ENCODE data around the gene INHBE. TPM values are rescaled to one million over a fixed set of nuclear protein-coding genes. Genes with fewer than 3 reads are reported as not detected.

INHBE gene
- total and polyA plus RNA-seq, 7 experiments from 2014 or later, result 0.12 TPM; not detected in 6

- Mint-ChIP-seq H3K4me3 (no peak overlapping the region), H3K27ac (no peak overlapping the region), H3K9me3 (peaks cover 0 to 9% (median 4%) of the 10 kb centered on the region in 11 donors)
Measured at GRCh38 chr12:57446292-57446960, 8.7 kb upstream of the INHBE start.

GRCh38 chr12:57448669-57449068 is 6.4 kb upstream of the INHBE start:
- H3K27me3 Mint-ChIP-seq, result peaks cover 0 to 7% (median 0%) of the 10 kb centered on the region in 5 donors
- H3K9me3 Mint-ChIP-seq, result no peaks in the 10 kb centered on the region
- Histone ChIP-seq H3K4me3 (ENCODE audit: low read length) (no peak overlapping the region), H3K4me1 (ENCODE audit: control insufficient read depth in 2 of 2, insufficient read depth in 2 of 2, low read length in 2 of 2) (no peaks in the 10 kb centered on the region), H3K27ac (ENCODE audit: low read depth, low read length) (no peak overlapping the region), H3K36me3 (ENCODE audit: control insufficient read depth in 2 of 3, insufficient read depth in 3 of 3, low read length in 3 of 3) (no peaks in the 10 kb centered on the region), H3K27me3 (ENCODE audit: control insufficient read depth in 2 of 2, insufficient read depth in 2 of 2, low read length in 2 of 2) (no peaks in the 10 kb centered on the region), H3K9me3 (ENCODE audit: control insufficient read depth in 2 of 3, low read length in 3 of 3) (no peaks in the 10 kb centered on the region)
- ChIA-PET CTCF (interaction anchor here (1.0 kb wide), 1 partner anchor 183 kb away, joined by 3 read pairs; no protein-coding TSS in a partner anchor), POLR2A (interaction anchor here (0.6 kb wide), 1 partner anchor 1195 kb away, joined by 3 read pairs; no protein-coding TSS in a partner anchor)
- no peaks in the 10 kb centered on the region for H3K36me3 Mint-ChIP-seq
- H3K4me1 Mint-ChIP-seq, result peaks cover 0 to 8% (median 0%) of the 10 kb centered on the region in 7 donors
- ATAC-seq (no peak), DNase-seq (no peak)
- intact Hi-C loops (cut with micrococcal nuclease), result no loop called here
- H3K27ac Mint-ChIP-seq, result no peak overlapping the region
- no peak overlapping the region for H3K4me3 Mint-ChIP-seq

More at GRCh38 chr12:57446292-57446960, 8.7 kb upstream of the INHBE start:
- Histone ChIP-seq H3K9me3 (ENCODE audit: control insufficient read depth in 2 of 3, low read length in 3 of 3) (no peaks in the 10 kb centered on the region), H3K36me3 (ENCODE audit: control insufficient read depth in 2 of 3, insufficient read depth in 3 of 3, low read length in 3 of 3) (no peaks in the 10 kb centered on the region), H3K27ac (ENCODE audit: low read depth, low read length) (no peak overlapping the region), H3K4me3 (ENCODE audit: low read length) (no peak overlapping the region), H3K27me3 (ENCODE audit: control insufficient read depth in 2 of 2, insufficient read depth in 2 of 2, low read length in 2 of 2) (no peaks in the 10 kb centered on the region), H3K4me1 (ENCODE audit: control insufficient read depth in 2 of 2, insufficient read depth in 2 of 2, low read length in 2 of 2) (no peaks in the 10 kb centered on the region)
- DNase-seq, result no peak
- intact Hi-C loops (cut with micrococcal nuclease), result no loop called here
- ChIA-PET POLR2A (interaction anchor here (1.1 kb wide), 1 partner anchor 126 kb away, joined by 4 read pairs; no protein-coding TSS in a partner anchor), CTCF (interaction anchor here (0.6 to 0.7 kb wide), 2 partner anchors 10 to 176 kb away, joined by 3 read pairs; no protein-coding TSS in a partner anchor)
- ATAC-seq, result no peak
- Mint-ChIP-seq H3K27me3 (peaks cover 0 to 4% (median 3%) of the 10 kb centered on the region in 5 donors), H3K4me1 (peaks cover 0 to 5% (median 0%) of the 10 kb centered on the region in 7 donors), H3K36me3 (peaks cover 4 to 8% (median 5%) of the 10 kb centered on the region in 5 donors)

- no peak overlapping the region for H3K4me3 ChIP-seq (ENCODE audit: low read length)
- H3K27ac ChIP-seq (ENCODE audit: low read depth, low read length), result no peak overlapping the region
- no peaks in the 10 kb centered on the region for H3K9me3 Mint-ChIP-seq
- intact Hi-C loops (cut with micrococcal nuclease), result no loop called here
- H3K9me3 ChIP-seq (ENCODE audit: control insufficient read depth in 2 of 3, low read length in 3 of 3), result no peaks in the 10 kb centered on the region
- no peaks in the 10 kb centered on the region for H3K4me1 ChIP-seq (ENCODE audit: control insufficient read depth in 2 of 2, insufficient read depth in 2 of 2, low read length in 2 of 2)
- H3K4me3 Mint-ChIP-seq, result no peak overlapping the region
- ATAC-seq, result no peak
- no peak overlapping the region for H3K27ac Mint-ChIP-seq
- no peaks in the 10 kb centered on the region for H3K36me3 ChIP-seq (ENCODE audit: control insufficient read depth in 2 of 3, insufficient read depth in 3 of 3, low read length in 3 of 3)
- ChIA-PET CTCF (interaction anchor here (1.0 kb wide), 2 partner anchors 9 to 184 kb away, joined by 3 to 4 read pairs; no protein-coding TSS in a partner anchor), POLR2A (no interaction called here)
- peaks cover 0 to 9% (median 0%) of the 10 kb centered on the region in 7 donors for H3K4me1 Mint-ChIP-seq
- no peaks in the 10 kb centered on the region for H3K27me3 ChIP-seq (ENCODE audit: control insufficient read depth in 2 of 2, insufficient read depth in 2 of 2, low read length in 2 of 2)
- H3K36me3 Mint-ChIP-seq, result no peaks in the 10 kb centered on the region
- peaks cover 0 to 7% (median 0%) of the 10 kb centered on the region in 5 donors for H3K27me3 Mint-ChIP-seq
- DNase-seq, result no peak
Measured at GRCh38 chr12:57449375-57449774, 5.7 kb upstream of the INHBE start.

GRCh38 chr12:57450057-57450456 is 5.0 kb upstream of the INHBE start:
- Mint-ChIP-seq H3K4me3 (no peak overlapping the region), H3K9me3 (no peaks in the 10 kb centered on the region), H3K36me3 (no peaks in the 10 kb centered on the region), H3K4me1 (peaks cover 0 to 11% (median 0%) of the 10 kb centered on the region in 7 donors), H3K27ac (no peak overlapping the region), H3K27me3 (peaks cover 0 to 7% (median 0%) of the 10 kb centered on the region in 5 donors)
- no peak for ATAC-seq
- no peak overlapping the region for H3K4me3 ChIP-seq (ENCODE audit: low read length)
- POLR2A ChIA-PET, result no interaction called here
- no peaks in the 10 kb centered on the region for H3K36me3 ChIP-seq (ENCODE audit: control insufficient read depth in 2 of 3, insufficient read depth in 3 of 3, low read length in 3 of 3)
- H3K27me3 ChIP-seq (ENCODE audit: control insufficient read depth in 2 of 2, insufficient read depth in 2 of 2, low read length in 2 of 2), result no peaks in the 10 kb centered on the region
- intact Hi-C loops (cut with micrococcal nuclease), result loop anchor here (10.0 kb wide), 2 partner anchors 245 to 325 kb away; partner anchors contain the start of genes LRP1 (in 1 of the 2) and OS9 (in 1 of the 2)
- H3K27ac ChIP-seq (ENCODE audit: low read depth, low read length), result no peak overlapping the region
- CTCF ChIA-PET, result interaction anchor here (1.0 kb wide), 2 partner anchors 9 to 185 kb away, joined by 3 to 4 read pairs; no protein-coding TSS in a partner anchor
- no peaks in the 10 kb centered on the region for H3K9me3 ChIP-seq (ENCODE audit: control insufficient read depth in 2 of 3, low read length in 3 of 3)
- H3K4me1 ChIP-seq (ENCODE audit: control insufficient read depth in 2 of 2, insufficient read depth in 2 of 2, low read length in 2 of 2), result no peaks in the 10 kb centered on the region
- DNase-seq, result no peak

- DNase-seq, result no peak
- H3K27ac Mint-ChIP-seq, result no peak overlapping the region
- ChIA-PET POLR2A (interaction anchor here (1.4 kb wide), 1 partner anchor 12 kb away, joined by 5 read pairs; no protein-coding TSS in a partner anchor), CTCF (interaction anchor here (0.8 to 0.9 kb wide), 2 partner anchors 13 to 144 kb away, joined by 3 to 4 read pairs; no protein-coding TSS in a partner anchor)
- intact Hi-C loops (cut with micrococcal nuclease), result loop anchor here (10.0 kb wide), 2 partner anchors 243 to 327 kb away; partner anchors contain the start of genes LRP1 (in 1 of the 2) and OS9 (in 1 of the 2)
- ATAC-seq, result no peak
- H3K27ac ChIP-seq (ENCODE audit: low read depth, low read length), result no peak overlapping the region
- H3K4me1 Mint-ChIP-seq, result peaks cover 4 to 20% (median 5%) of the 10 kb centered on the region in 7 donors
- no peak overlapping the region for H3K4me3 Mint-ChIP-seq
- no peaks in the 10 kb centered on the region for H3K36me3 ChIP-seq (ENCODE audit: control insufficient read depth in 2 of 3, insufficient read depth in 3 of 3, low read length in 3 of 3)
- H3K9me3 ChIP-seq (ENCODE audit: control insufficient read depth in 2 of 3, low read length in 3 of 3), result no peaks in the 10 kb centered on the region
- H3K4me1 ChIP-seq (ENCODE audit: control insufficient read depth in 2 of 2, insufficient read depth in 2 of 2, low read length in 2 of 2), result peaks cover 0 to 5% of the 10 kb centered on the region in 2 donors
- peaks cover 0 to 7% (median 0%) of the 10 kb centered on the region in 5 donors for H3K27me3 Mint-ChIP-seq
- H3K9me3 Mint-ChIP-seq, result no peaks in the 10 kb centered on the region
- H3K36me3 Mint-ChIP-seq, result no peaks in the 10 kb centered on the region
- H3K27me3 ChIP-seq (ENCODE audit: control insufficient read depth in 2 of 2, insufficient read depth in 2 of 2, low read length in 2 of 2), result no peaks in the 10 kb centered on the region
- no peak overlapping the region for H3K4me3 ChIP-seq (ENCODE audit: low read length)
Measured at GRCh38 chr12:57451233-57451778, 3.8 kb upstream of the INHBE start.

DNA sequence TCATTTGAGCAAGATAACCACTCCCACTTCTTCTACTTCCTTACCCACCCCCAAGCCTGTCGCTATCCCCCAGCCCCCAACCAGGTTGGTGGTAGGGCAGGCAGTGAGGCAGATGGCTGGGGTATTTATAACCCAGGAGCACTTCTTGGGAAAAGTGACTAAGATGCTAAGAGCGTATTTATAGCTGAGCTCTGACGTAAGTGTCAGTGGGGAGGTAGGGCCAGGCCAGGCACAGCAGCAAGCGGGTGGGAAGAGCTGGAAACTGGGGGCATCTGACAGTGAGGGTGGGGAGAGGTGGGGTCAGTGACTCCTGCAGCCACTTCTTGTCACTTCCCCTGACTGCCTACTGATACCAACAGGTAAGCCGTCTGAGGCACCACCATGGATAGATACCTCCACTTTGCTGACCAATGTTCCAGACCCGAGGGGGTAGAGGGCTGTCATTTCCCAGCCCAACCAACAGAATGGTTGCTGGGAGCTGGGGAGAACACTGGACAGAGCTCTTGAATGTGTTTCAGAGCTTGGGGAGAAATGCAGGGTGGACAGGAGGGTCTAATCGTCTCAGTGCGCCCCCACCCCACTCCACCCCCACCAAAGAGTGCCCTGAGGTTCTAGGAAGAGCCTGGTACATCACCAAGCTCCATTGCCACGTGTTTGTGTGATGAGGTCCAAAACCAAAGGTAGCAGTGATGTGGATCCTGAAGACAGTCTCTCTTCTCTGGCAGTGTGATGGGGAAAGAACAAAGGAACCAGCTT is 2.7 kb upstream of the INHBE start:
- CTCF ChIA-PET, result interaction anchor here (0.5 to 1.6 kb wide), 12 partner anchors 10 to 191 kb away, joined by 3 to 6 read pairs (median 3); no protein-coding TSS in a partner anchor
- ATAC-seq, result no peak

More for the DNA sequence above, 2.7 kb upstream of the INHBE start:
- DNase-seq, result no peak
- Histone ChIP-seq H3K9me3 (ENCODE audit: control insufficient read depth in 2 of 3, low read length in 3 of 3) (no peaks in the 10 kb centered on the region), H3K36me3 (ENCODE audit: control insufficient read depth in 2 of 3, insufficient read depth in 3 of 3, low read length in 3 of 3) (no peaks in the 10 kb centered on the region), H3K4me1 (ENCODE audit: control insufficient read depth in 2 of 2, insufficient read depth in 2 of 2, low read length in 2 of 2) (peaks cover 0 to 5% of the 10 kb centered on the region in 2 donors), H3K27ac (ENCODE audit: low read depth, low read length) (no peak overlapping the region), H3K27me3 (ENCODE audit: control insufficient read depth in 2 of 2, insufficient read depth in 2 of 2, low read length in 2 of 2) (no peaks in the 10 kb centered on the region), H3K4me3 (ENCODE audit: low read length) (no peak overlapping the region)
- H3K9me3 Mint-ChIP-seq, result no peaks in the 10 kb centered on the region
- intact Hi-C loops (cut with micrococcal nuclease), result loop anchor here (2.0 to 10.0 kb wide), 4 partner anchors 146 to 328 kb away; partner anchors contain the start of genes LRP1 (in 1 of the 2) and OS9 (in 1 of the 2)
- no peak overlapping the region for H3K4me3 Mint-ChIP-seq
- peaks cover 0 to 7% (median 0%) of the 10 kb centered on the region in 5 donors for H3K27me3 Mint-ChIP-seq
- POLR2A ChIA-PET, result interaction anchor here (0.6 to 1.4 kb wide), 3 partner anchors 11 to 109 kb away, joined by 4 to 6 read pairs (median 5); no protein-coding TSS in a partner anchor
- H3K36me3 Mint-ChIP-seq, result no peaks in the 10 kb centered on the region
- peak overlapping the region in 1 of 9 donors; percentile 33 for H3K27ac Mint-ChIP-seq
- H3K4me1 Mint-ChIP-seq, result peaks cover 4 to 20% (median 5%) of the 10 kb centered on the region in 7 donors
